Measurements from ENCODE around the gene IFT81. TPM values are rescaled to one million over a fixed set of nuclear protein-coding genes. Genes with fewer than 3 reads are reported as not detected.
"Not testable (repeated sequence)": the region's sequence is repeated elsewhere in the genome, so short reads cannot be mapped to it uniquely, and the experiment has no call there.

The IFT81 gene
- total RNA-seq, 1 donor from 2014 or later = 17.3 TPM

DNA sequence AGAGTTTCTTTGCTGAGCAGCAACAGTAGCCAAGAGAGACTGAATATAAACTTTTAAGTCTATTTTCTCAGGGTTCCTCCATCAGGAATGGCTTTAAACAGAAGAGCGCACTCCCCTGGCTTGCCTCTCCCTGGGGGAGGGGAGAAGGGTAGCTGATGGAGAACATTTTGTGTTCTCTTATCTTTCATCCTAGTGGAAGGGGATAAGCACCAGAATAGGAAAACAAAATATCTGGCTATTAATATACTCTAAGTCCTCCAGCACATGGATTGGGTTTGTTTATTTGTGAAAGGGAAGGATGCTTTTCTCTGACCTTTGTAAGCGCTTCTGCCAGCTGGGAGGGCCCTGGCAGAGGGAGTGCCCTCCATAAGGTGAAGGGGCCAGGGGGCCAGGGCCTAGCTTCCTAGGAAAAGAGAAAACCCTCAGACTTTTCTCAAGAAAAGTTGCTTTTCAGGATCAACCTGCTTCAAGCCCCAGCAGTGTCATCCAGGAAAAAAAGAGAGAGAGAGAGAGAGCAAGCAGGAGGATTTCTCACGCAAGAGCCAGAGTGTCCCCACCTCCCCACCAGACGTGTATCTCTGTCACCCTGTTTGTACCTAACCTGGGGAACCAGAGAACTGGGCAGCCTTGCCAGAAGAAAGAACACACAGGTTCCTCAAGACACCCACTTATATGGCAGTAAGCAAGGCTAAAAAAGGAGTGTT, 122.6 kb downstream of the IFT81 start:
- DNase-seq (ENCODE audit: low spot score) = no peak

- DNase-seq (ENCODE audit: low spot score) = peak; percentile 85
These were observed 123.4 kb downstream of the IFT81 start for GRCh38 chr12:110247340-110248095.

DNA sequence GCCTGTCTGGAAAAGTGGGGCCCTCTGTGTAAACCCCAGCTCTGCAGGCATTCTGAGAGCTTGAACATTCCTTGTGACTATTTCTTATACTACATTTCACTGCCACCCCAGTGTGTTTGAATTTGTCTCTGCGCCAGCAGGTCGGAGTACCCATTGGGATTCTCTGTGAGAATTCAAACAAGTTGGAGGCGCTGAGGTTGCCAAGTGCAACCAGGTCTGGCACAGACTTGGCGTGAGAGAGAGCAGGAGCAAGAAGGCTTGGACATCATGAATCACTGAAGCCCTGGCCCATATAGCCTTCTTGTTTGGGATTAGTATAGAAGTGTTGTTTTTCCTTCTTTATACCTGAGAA, 123.9 kb downstream of the IFT81 start:
- DNase-seq (ENCODE audit: low spot score) = peak; percentile 29

- no peak for DNase-seq (ENCODE audit: low spot score)
These were observed 124.9 kb downstream of the IFT81 start for GRCh38 chr12:110249105-110249504.

DNA sequence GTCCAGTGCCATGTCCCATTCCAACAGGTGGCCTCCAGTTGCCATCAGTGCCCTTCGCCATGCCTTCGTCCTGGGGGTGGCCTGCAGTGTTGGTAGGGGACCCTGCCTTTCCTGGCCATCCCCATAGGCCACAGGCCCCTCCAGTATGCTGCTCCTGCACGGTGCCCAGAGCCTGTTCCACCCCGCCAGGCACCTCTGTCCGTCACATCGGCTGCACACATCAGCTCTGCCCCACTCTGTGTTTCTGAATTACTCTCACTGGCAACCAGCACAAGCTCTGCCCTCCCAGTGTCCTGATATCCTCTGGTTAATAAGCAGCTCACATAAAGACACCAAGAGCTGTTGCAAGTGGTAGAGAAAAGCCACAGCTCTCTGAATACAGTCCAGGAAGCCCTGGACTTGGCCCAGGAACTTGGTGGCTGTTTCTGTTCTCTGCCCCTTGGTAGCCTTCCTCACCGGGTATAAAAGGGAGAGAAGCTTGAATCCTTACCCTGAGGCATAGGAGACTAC, 125.6 kb downstream of the IFT81 start:
- peak; percentile 69 for DNase-seq (ENCODE audit: low spot score)

GRCh38 chr12:110251381-110251780, 127.2 kb downstream of the IFT81 start:
- DNase-seq (ENCODE audit: low spot score) = no peak

DNA sequence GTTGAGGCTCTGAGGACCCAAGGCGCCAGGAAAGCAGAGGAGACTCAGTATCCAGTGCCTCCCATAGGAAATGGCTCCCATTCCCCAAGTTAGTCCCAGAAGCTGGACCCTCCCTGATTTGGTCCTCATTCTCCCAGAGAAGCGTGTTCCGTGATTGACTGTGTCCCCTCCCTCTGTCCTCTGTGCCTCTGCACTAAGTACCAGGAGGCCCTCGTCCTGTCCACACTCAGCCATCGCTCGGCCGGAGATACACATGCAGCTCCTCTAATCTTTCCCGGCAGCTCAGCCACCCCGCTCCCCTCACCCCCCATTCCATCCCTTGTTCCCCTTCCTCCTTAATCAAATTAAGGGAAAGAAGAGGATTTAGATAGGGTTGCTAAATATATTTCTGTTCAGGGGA, 128.6 kb downstream of the IFT81 start:
- no peak for DNase-seq (ENCODE audit: low spot score)

DNA sequence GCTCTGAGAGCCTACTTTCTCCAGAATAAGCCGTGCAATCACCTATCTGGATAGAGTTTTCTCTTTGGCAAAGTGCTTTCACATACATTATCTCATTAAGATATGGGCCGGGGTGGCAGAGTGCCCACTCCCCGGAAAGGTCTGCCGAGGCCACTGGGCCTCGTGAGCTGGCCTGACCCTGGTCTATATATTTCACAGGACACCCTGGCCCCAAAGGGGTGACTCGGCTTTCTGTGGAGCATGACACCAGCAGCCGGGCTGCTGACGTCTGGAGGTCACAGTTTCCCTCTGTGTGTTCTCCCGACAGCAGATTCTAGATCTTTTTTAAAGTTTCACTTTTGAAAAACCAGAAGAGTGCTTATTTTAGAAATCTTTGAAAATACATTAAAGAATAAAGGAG, 129.0 kb downstream of the IFT81 start:
- peak; percentile 60 for DNase-seq (ENCODE audit: low spot score)

GRCh38 chr12:110254971-110255540, 130.9 kb downstream of the IFT81 start:
- DNase-seq (ENCODE audit: low spot score) = no peak

DNA sequence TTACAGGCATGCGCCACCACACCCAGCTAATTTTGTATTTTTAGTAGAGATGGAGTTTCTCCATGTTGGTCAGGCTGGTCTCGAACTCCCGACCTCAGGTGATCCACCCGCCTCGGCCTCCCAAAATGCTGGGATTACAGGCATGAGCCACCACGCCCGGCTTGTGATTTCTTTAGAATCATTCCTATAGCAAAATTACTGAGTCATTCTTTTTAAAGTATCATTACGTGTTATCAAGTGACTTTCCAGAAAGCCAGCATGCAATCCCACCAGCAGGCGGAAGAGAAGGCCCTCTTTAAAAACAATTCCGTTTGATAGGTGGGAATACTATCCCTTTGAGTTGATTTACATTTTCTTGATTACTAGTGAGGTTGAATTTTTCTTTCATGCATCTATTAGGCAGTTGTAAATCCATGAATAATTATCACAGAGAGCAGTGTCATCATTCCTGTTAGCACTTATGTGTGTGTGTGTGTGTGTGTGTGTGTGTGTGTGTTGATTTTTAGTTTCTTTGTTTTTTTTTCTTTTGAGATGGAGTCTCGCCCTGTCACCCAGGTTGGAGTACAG, 131.8 kb downstream of the IFT81 start:
- not testable (repeated sequence) for DNase-seq (ENCODE audit: low spot score)

- peak; percentile 31 for DNase-seq (ENCODE audit: low spot score)
These were observed 132.7 kb downstream of the IFT81 start for GRCh38 chr12:110256780-110257431.

- DNase-seq (ENCODE audit: low spot score) = no peak
These were observed 134.3 kb downstream of the IFT81 start for GRCh38 chr12:110258466-110258865.

- DNase-seq (ENCODE audit: low spot score) = no peak
These were observed 138.6 kb downstream of the IFT81 start for GRCh38 chr12:110262442-110263388.

DNA sequence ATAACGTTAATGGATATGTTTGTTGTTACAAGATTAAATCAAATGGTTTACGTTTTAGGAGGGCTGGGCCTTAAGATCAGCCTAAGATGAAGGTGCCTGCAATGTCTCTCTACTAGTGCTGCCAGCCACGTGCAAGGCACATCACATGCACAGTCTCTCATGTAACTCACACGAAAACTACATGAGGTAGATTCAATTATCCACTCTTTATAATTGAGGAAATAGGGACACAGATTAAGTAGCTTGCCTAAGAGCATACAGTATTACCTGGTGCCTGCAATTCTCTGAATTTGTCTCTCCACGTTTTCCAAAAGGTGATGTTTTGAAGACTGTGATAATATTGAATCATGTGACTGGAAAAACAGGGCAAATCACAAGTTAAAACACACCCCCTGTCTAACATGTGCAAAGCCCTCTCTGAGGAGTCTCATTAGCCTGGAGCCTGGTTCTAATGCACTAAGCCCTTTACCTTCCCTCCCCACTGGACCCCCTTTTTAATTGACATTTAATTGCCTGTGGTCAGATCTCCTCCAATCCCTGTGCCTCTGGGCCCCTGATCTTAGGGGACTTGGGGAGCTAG, 142.3 kb downstream of the IFT81 start:
- no peak for DNase-seq (ENCODE audit: low spot score)

GRCh38 chr12:110266980-110267620, 142.9 kb downstream of the IFT81 start:
- DNase-seq (ENCODE audit: low spot score) = peak; percentile 39

Other genes with a start within 250 kb of the IFT81 start
- 28.2 TPM for gene GLTP, start 243.8 kb upstream of the IFT81 start, total RNA-seq
- gene TCHP, start 224.1 kb upstream of the IFT81 start, total RNA-seq = 18.8 TPM
- gene GIT2, start 128.0 kb upstream of the IFT81 start, total RNA-seq = 43.6 TPM
- gene ANKRD13A, start 124.9 kb upstream of the IFT81 start, total RNA-seq = 54.3 TPM
- gene C12orf76, start 75.8 kb upstream of the IFT81 start, total RNA-seq = 21.2 TPM
- gene ATP2A2, start 156.9 kb downstream of the IFT81 start, total RNA-seq = 248 TPM

Measured in mucosa of gallbladder (tissue), 1 donor.